ENCODE data around the gene FAM174A. TPM values are rescaled to one million over a fixed set of nuclear protein-coding genes. Genes with fewer than 3 reads are reported as not detected.

Gene FAM174A
- total and polyA plus RNA-seq, 2 of the 4 experiments (the other 2 are of a cell fraction): 2.7 to 10.3 TPM

- intact Hi-C loops (cut with micrococcal nuclease) (no loop called here), in situ Hi-C loops (cut with MboI; ENCODE audit: low sequenced_read_pairs) (no loop called here), dilution Hi-C loops (cut with HindIII; ENCODE audit: low sequenced_read_pairs, unreplicated experiment) (no loop called here)
- ATAC-seq (ENCODE audit: low read depth) (no peak), DNase-seq (no peak)
- H3K4me1 ChIP-seq (ENCODE audit: control insufficient read depth, insufficient read depth, low read length): peaks cover 2% of the 10 kb centered on the region; the same call in 1 of the 2 replicates
- no peaks in the 10 kb centered on the region; a peak in 1 of 4 replicates for H3K79me1 ChIP-seq (ENCODE audit: low read depth in 1 of 2, low read length in 2 of 2)
- no peak overlapping the region for H2AK5ac ChIP-seq (ENCODE audit: low read depth, low read length)
- ChIA-PET CTCF (no interaction called here), POLR2A (ENCODE audit: unreplicated experiment) (no interaction called here)
- no TSS peak for BruUV-seq (replicated peaks)
- H3K27ac ChIP-seq (ENCODE audit: insufficient read depth, low read length): no peak overlapping the region
- H3K9ac ChIP-seq (ENCODE audit: low read depth, low read length): no peak overlapping the region
- no peak overlapping the region for H2BK15ac ChIP-seq (ENCODE audit: low read depth, low read length)
- H2AFZ ChIP-seq (replicated peaks; ENCODE audit: low read length, poor library complexity): no peak overlapping the region
- H3K23ac ChIP-seq (ENCODE audit: low read depth, low read length): no peak overlapping the region
- H3K14ac ChIP-seq (replicated peaks; ENCODE audit: low read depth, low read length): no peak overlapping the region
- no peak overlapping the region for H2BK5ac ChIP-seq (ENCODE audit: low read depth, low read length, poor library complexity, severe bottlenecking)
- H3K4ac ChIP-seq (ENCODE audit: low read depth, low read length): no peak overlapping the region
- H4K8ac ChIP-seq (ENCODE audit: low read depth in 2 of 2, low read length in 2 of 2): no peak overlapping the region
- no peaks in the 10 kb centered on the region for H3K36me3 ChIP-seq (ENCODE audit: control insufficient read depth, insufficient read depth, low read length)
- no peak overlapping the region for H3K56ac ChIP-seq (ENCODE audit: extremely low read depth, insufficient read depth, low read length)
- no peaks in the 10 kb centered on the region for H3K9me1 ChIP-seq (ENCODE audit: insufficient read depth, low read length)
- H4K5ac ChIP-seq (ENCODE audit: low read depth, low read length): no peak overlapping the region
- no peak overlapping the region for H3K18ac ChIP-seq (ENCODE audit: low read depth, low read length)
- no peak overlapping the region for H3K4me2 ChIP-seq (ENCODE audit: low read depth, low read length)
- no peak overlapping the region for H2AK9ac ChIP-seq (replicated peaks; ENCODE audit: low read depth, low read length, poor library complexity)
- no peak overlapping the region for H2BK20ac ChIP-seq (ENCODE audit: low read depth, low read length)
- no peaks in the 10 kb centered on the region for H4K20me1 ChIP-seq (ENCODE audit: insufficient read depth, low read length)
- no peaks in the 10 kb centered on the region for H3K9me3 ChIP-seq (ENCODE audit: control insufficient read depth, insufficient read depth, low read length)
- whole genome bisulfite sequencing, 2 experiments (ENCODE audit: extremely low coverage in 2 of 2, insufficient read length in 1 of 2): no CpG with 5 or more reads among the region's 1 CpG
- H3K4me3 ChIP-seq (ENCODE audit: insufficient read depth, low read depth, low read length): no peak overlapping the region
- no peak overlapping the region for H2BK120ac ChIP-seq (ENCODE audit: low read depth, low read length)
- H4K91ac ChIP-seq (ENCODE audit: insufficient read depth, low read depth, low read length): no peak overlapping the region
- no peak for TF ChIP-seq RFX5 (IDR thresholded peaks at IDR 0.05; ENCODE audit: low read depth, low read length)
- no peak for TF ChIP-seq POLR2A (IDR thresholded peaks at IDR 0.05; ENCODE audit: low read depth, low read length)
- TF ChIP-seq NFE2L2 (IDR thresholded peaks at IDR 0.05; ENCODE audit: low read depth, low read length): no peak
- TF ChIP-seq CEBPB (IDR thresholded peaks at IDR 0.05; ENCODE audit: low read depth, low read length): no peak
- no peak for TF ChIP-seq FOS (IDR thresholded peaks at IDR 0.05; ENCODE audit: low read depth, low read length)
- TF ChIP-seq SMC3 (IDR thresholded peaks at IDR 0.05; ENCODE audit: low read depth, low read length): no peak
- no peak for TF ChIP-seq BHLHE40 (IDR thresholded peaks at IDR 0.05; ENCODE audit: low read depth, low read length)
- no peak for TF ChIP-seq MAZ (IDR thresholded peaks at IDR 0.05; ENCODE audit: borderline replicate concordance, low read depth, low read length)
- no peak for TF ChIP-seq MXI1 (IDR thresholded peaks at IDR 0.05; ENCODE audit: borderline replicate concordance, low read depth, low read length)
- no peak for TF ChIP-seq MAFK (IDR thresholded peaks at IDR 0.05; ENCODE audit: low read depth, low read length)
- no peak for TF ChIP-seq CHD1 (IDR thresholded peaks at IDR 0.05; ENCODE audit: low read depth, low read length)
- TF ChIP-seq ELK1 (IDR thresholded peaks at IDR 0.05; ENCODE audit: borderline replicate concordance, low read depth, low read length): no peak
- TF ChIP-seq, protein P1, sequence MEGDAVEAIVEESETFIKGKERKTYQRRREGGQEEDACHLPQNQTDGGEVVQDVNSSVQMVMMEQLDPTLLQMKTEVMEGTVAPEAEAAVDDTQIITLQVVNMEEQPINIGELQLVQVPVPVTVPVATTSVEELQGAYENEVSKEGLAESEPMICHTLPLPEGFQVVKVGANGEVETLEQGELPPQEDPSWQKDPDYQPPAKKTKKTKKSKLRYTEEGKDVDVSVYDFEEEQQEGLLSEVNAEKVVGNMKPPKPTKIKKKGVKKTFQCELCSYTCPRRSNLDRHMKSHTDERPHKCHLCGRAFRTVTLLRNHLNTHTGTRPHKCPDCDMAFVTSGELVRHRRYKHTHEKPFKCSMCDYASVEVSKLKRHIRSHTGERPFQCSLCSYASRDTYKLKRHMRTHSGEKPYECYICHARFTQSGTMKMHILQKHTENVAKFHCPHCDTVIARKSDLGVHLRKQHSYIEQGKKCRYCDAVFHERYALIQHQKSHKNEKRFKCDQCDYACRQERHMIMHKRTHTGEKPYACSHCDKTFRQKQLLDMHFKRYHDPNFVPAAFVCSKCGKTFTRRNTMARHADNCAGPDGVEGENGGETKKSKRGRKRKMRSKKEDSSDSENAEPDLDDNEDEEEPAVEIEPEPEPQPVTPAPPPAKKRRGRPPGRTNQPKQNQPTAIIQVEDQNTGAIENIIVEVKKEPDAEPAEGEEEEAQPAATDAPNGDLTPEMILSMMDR (conservative IDR thresholded peaks at IDR 0.05; ENCODE audit: low read depth, low read length): no peak
- TF ChIP-seq RAD21 (IDR thresholded peaks at IDR 0.05; ENCODE audit: low read length): no peak
- no peak for TF ChIP-seq RCOR1 (IDR thresholded peaks at IDR 0.05; ENCODE audit: insufficient replicate concordance, low read length)
- TF ChIP-seq, protein P2, sequence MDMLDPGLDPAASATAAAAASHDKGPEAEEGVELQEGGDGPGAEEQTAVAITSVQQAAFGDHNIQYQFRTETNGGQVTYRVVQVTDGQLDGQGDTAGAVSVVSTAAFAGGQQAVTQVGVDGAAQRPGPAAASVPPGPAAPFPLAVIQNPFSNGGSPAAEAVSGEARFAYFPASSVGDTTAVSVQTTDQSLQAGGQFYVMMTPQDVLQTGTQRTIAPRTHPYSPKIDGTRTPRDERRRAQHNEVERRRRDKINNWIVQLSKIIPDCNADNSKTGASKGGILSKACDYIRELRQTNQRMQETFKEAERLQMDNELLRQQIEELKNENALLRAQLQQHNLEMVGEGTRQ (IDR thresholded peaks at IDR 0.05; ENCODE audit: low read depth, low read length): no peak
- no peaks in the 10 kb centered on the region for H3K27me3 ChIP-seq (ENCODE audit: control insufficient read depth, insufficient read depth, low read length)
These were observed 63.3 kb downstream of the FAM174A start for GRCh38 chr5:100598446-100598845.
